Naive thymus-derived CD4-positive, alpha-beta T cell (primary cell): ENCODE data around the gene COX4I2. TPM values are rescaled to one million over a fixed set of nuclear protein-coding genes. Genes with fewer than 3 reads are reported as not detected.

Source experiments
- ATAC-seq: fragments of 150-1000 bp; cut with Tn5 transposase; 2 replicates; pipeline ENCODE4 v1.10.0; 2021; ENCODE audit warnings: mild to moderate bottlenecking, moderate library complexity
- CTCF ChIA-PET: fragments of 350-600 bp; sonication (Branson Sonifier 250); formaldehyde crosslinking; loops from one replicate; lab custom pipeline; 2021; ENCODE audit warnings: antibody characterized with exemption; lab: Charles Lee
- POLR2A ChIA-PET: fragments of 350-600 bp; sonication (Branson Sonifier 250); formaldehyde crosslinking; loops from one replicate; lab custom pipeline; 2021; ENCODE audit warnings: antibody characterized with exemption, inconsistent platforms; lab: Charles Lee
- DNase-seq, 9 donors: peaks; one replicate each; pipeline versions ENCODE4 v3.0.0 to v3.0.0-alpha.2; 2020 to 2022; ENCODE audit warnings: mixed read lengths in 1 of 9
- H3K27ac ChIP-seq: one replicate; pipeline ENCODE4 v1.7.0; 2013; ENCODE audit warnings: mild to moderate bottlenecking, low read depth, low read length, moderate library complexity
- H3K27me3 ChIP-seq, 2 donors: one replicate each; pipeline ENCODE4 v1.7.0; 2013; ENCODE audit warnings: low read length in 2 of 2, mild to moderate bottlenecking in 2 of 2, moderate library complexity in 2 of 2; ENCODE audit not compliant: control insufficient read depth in 2 of 2, insufficient read depth in 2 of 2
- H3K36me3 ChIP-seq, 3 experiments: 1 replicate in 2 of 3; 2 replicates in 1 of 3; pipeline ENCODE4 v1.7.0; 2013; ENCODE audit warnings: low read length in 3 of 3, mild to moderate bottlenecking in 3 of 3, moderate library complexity in 1 of 3; ENCODE audit not compliant: insufficient read depth in 3 of 3, control insufficient read depth in 2 of 3
- H3K4me1 ChIP-seq, 2 donors: one replicate each; pipeline ENCODE4 v1.7.0; 2013; ENCODE audit warnings: low read length in 2 of 2, mild to moderate bottlenecking in 2 of 2, moderate library complexity in 1 of 2; ENCODE audit not compliant: control insufficient read depth in 2 of 2, insufficient read depth in 2 of 2
- H3K4me3 ChIP-seq: 2 replicates; pipeline ENCODE4 v1.7.0; 2013; ENCODE audit warnings: mild to moderate bottlenecking, low read length
- H3K9me3 ChIP-seq, 3 experiments: 1 replicate in 2 of 3; 2 replicates in 1 of 3; pipeline ENCODE4 v1.7.0; 2013; ENCODE audit warnings: low read length in 3 of 3; ENCODE audit not compliant: control insufficient read depth in 2 of 3
- H3K27ac Mint-ChIP-seq, 9 donors: one replicate each; pipeline ENCODE4 v1.8.0; 2020 to 2022; ENCODE audit warnings: mixed read lengths in 9 of 9, mild to moderate bottlenecking in 8 of 9, moderate library complexity in 5 of 9, inconsistent platforms in 2 of 9
- H3K27me3 Mint-ChIP-seq, 5 donors: one replicate each; pipeline ENCODE4 v1.8.0; 2021 to 2022; ENCODE audit warnings: mixed read lengths in 5 of 5, mild to moderate bottlenecking in 1 of 5
- H3K36me3 Mint-ChIP-seq, 5 donors: one replicate each; pipeline ENCODE4 v1.8.0; 2020 to 2022; ENCODE audit warnings: mixed read lengths in 5 of 5, mild to moderate bottlenecking in 3 of 5, inconsistent platforms in 1 of 5
- H3K4me1 Mint-ChIP-seq, 7 donors: one replicate each; pipeline ENCODE4 v1.8.0; 2020 to 2022; ENCODE audit warnings: mixed read lengths in 7 of 7, mild to moderate bottlenecking in 3 of 7, inconsistent platforms in 1 of 7
- H3K4me3 Mint-ChIP-seq, 10 donors: one replicate each; pipeline ENCODE4 v1.8.0; 2020 to 2022; ENCODE audit warnings: mild to moderate bottlenecking in 10 of 10, mixed read lengths in 10 of 10, moderate library complexity in 6 of 10, inconsistent platforms in 2 of 10
- H3K9me3 Mint-ChIP-seq, 11 donors: one replicate each; pipeline ENCODE4 v1.8.0; 2020 to 2022; ENCODE audit warnings: mixed read lengths in 11 of 11, mild to moderate bottlenecking in 4 of 11, inconsistent platforms in 1 of 11, moderate library complexity in 1 of 11
- intact Hi-C, 2 donors: fragments of 100-400 bp; cut with micrococcal nuclease; formaldehyde crosslinking; loops; one replicate each; pipeline ENCODE4 v1.15.1; 2023
- microRNA-seq: library from miRNA; unstranded; fragments of <30 nt; microRNA quantifications from one replicate; pipeline ENCODE4 v1.2.0, GENCODE V29; 2022; ENCODE audit warnings: borderline microRNAs expressed
- polyA plus RNA-seq, 2 donors: library from polyadenylated mRNA; unstranded; fragments of 300-500 nt; fragmentation: Illumina TruSeq; gene quantifications; one replicate each; pipeline ENCODE4 v1.2.3, GENCODE V29; 2021
- total RNA-seq, 6 experiments: library from RNA in 5 of 6; stranded (reverse) in 5 of 6; gene quantifications; 1 replicate in 5 of 6; 2 replicates in 1 of 6; pipeline ENCODE4 v1.2.3 and lab custom pipeline; 2021 to 2026

COX4I2 gene
- total and polyA plus RNA-seq, 7 experiments from 2014 or later: not detected

DNA sequence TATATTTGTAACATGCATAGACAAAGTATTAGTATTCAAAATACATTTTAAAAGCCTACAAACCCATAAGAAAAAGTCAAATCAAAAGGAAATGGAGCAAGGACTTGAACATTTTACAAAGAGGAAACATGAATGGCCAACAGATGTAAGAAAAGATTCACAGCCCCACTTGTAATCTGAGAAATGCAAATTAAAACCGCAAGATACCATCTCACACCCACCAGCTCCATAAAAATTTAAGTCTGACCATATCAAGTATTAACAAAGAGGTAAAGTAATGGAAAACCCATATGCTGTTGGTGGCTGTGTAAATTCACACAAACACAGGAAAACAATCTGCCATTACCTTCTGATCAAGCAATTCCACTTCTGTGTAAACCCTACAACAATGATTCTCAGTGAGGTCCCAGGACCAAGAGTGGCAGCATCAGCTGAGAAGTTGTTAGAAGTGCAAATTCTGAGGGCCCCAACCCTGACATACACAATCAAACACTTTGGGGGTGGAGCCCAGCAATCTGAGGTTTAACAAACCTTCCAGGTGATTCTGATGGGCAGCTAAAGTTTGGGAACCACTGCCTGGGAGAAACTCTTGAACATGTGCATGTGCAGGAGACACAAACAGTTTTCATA is 54.0 kb downstream of the COX4I2 start:
- H3K4me3 Mint-ChIP-seq: peak overlapping the region in 5 of 10 donors; percentile 1 to 36 (median 30)
- POLR2A ChIA-PET: interaction anchor here (0.8 kb wide), 2 partner anchors 19 to 28 kb away, joined by 3 to 5 read pairs; no protein-coding TSS in a partner anchor
- peaks cover 33 to 63% (median 50%) of the 10 kb centered on the region in 7 donors for H3K4me1 Mint-ChIP-seq

GRCh38 chr20:31693402-31693801 is 55.7 kb downstream of the COX4I2 start:
- peaks cover 32 to 55% (median 47%) of the 10 kb centered on the region in 7 donors for H3K4me1 Mint-ChIP-seq
- no peak for ATAC-seq
- intact Hi-C loops: no loop called here
- H3K36me3 Mint-ChIP-seq: peaks cover 0 to 25% (median 25%) of the 10 kb centered on the region in 5 donors
- peaks cover 0 to 12% (median 4%) of the 10 kb centered on the region in 3 experiments for H3K36me3 ChIP-seq
- H3K27me3 ChIP-seq: no peaks in the 10 kb centered on the region
- peaks cover 11 to 15% of the 10 kb centered on the region in 2 donors for H3K4me1 ChIP-seq
- peak overlapping the region in 3 of 9 donors; percentile 47 to 91 (median 81) for H3K27ac Mint-ChIP-seq
- no peaks in the 10 kb centered on the region for H3K9me3 Mint-ChIP-seq
- no peak overlapping the region for H3K4me3 Mint-ChIP-seq
- H3K9me3 ChIP-seq: no peaks in the 10 kb centered on the region
- no peak overlapping the region for H3K4me3 ChIP-seq
- ChIA-PET CTCF (interaction anchor here (0.6 to 1.7 kb wide), 3 partner anchors 8 to 32 kb away, joined by 3 to 5 read pairs (median 4); no protein-coding TSS in a partner anchor), POLR2A (interaction anchor here (0.6 to 1.3 kb wide), 2 partner anchors 9 to 14 kb away, joined by 3 to 4 read pairs; no protein-coding TSS in a partner anchor)
- H3K27me3 Mint-ChIP-seq: no peaks in the 10 kb centered on the region
- H3K27ac ChIP-seq: no peak overlapping the region
- DNase-seq: no peak

More for the DNA sequence above, 54.0 kb downstream of the COX4I2 start:
- H3K4me3 ChIP-seq: no peak overlapping the region
- CTCF ChIA-PET: no interaction called here
- ATAC-seq: no peak
- peaks cover 0 to 33% (median 28%) of the 10 kb centered on the region in 5 donors for H3K36me3 Mint-ChIP-seq
- peak overlapping the region; percentile 34 to 80 (median 66) for H3K27ac Mint-ChIP-seq
- intact Hi-C loops: no loop called here
- H3K27me3 Mint-ChIP-seq: no peaks in the 10 kb centered on the region
- DNase-seq: no peak
- H3K9me3 ChIP-seq: no peaks in the 10 kb centered on the region
- no peaks in the 10 kb centered on the region for H3K9me3 Mint-ChIP-seq
- peak overlapping the region; percentile 7 for H3K27ac ChIP-seq
- peaks cover 0 to 18% (median 4%) of the 10 kb centered on the region in 3 experiments for H3K36me3 ChIP-seq
- peaks cover 13 to 15% of the 10 kb centered on the region in 2 donors for H3K4me1 ChIP-seq
- H3K27me3 ChIP-seq: no peaks in the 10 kb centered on the region

DNA sequence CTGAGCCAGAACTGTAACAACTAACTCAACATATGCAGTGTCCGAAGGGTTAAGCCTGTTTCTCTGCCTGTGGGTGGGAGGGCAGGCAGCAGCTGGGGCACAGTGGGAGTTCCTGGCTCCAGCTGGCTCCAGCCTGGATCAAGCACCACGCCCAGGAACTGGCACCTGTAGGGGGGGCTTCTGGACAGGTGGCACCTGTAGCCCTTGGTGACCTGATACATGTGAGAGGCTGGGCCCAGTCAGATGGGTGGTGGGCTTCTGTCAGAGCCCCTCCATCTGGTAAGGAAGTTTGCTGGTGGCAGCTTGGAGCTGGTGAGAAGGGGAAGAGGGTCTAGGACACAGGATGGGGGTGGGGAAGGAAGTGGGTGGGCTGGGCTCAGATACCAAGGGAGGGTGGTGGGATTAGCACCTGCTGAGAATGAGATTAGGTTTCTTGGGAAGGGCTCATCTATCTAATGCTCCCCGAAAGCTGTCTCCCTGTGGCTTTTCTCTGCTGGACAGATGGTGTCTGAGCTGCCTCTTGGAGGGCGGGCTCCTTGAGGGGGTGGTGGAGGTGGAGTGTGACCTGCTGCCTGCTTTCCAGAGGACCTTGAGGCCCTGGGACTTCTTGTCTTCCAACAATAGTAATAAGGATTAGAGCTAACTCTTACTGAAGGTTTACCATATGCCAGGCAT is 56.4 kb downstream of the COX4I2 start:
- no peaks in the 10 kb centered on the region for H3K9me3 Mint-ChIP-seq
- Histone ChIP-seq H3K4me3 (no peak overlapping the region), H3K36me3 (peaks cover 0 to 12% (median 4%) of the 10 kb centered on the region in 3 experiments), H3K4me1 (peaks cover 14 to 16% of the 10 kb centered on the region in 2 donors), H3K27ac (peak overlapping the region; percentile 1), H3K27me3 (no peaks in the 10 kb centered on the region), H3K9me3 (no peaks in the 10 kb centered on the region)
- H3K36me3 Mint-ChIP-seq: peaks cover 0 to 21% (median 20%) of the 10 kb centered on the region in 5 donors
- H3K27me3 Mint-ChIP-seq: no peaks in the 10 kb centered on the region
- peak overlapping the region in 1 of 10 donors; percentile 24 for H3K4me3 Mint-ChIP-seq
- CTCF ChIA-PET: interaction anchor here (0.7 to 1.7 kb wide), 2 partner anchors 30 to 33 kb away, joined by 3 to 5 read pairs; no protein-coding TSS in a partner anchor
- DNase-seq (no peak), ATAC-seq (no peak)
- H3K4me1 Mint-ChIP-seq: peaks cover 31 to 55% (median 47%) of the 10 kb centered on the region in 7 donors
- H3K27ac Mint-ChIP-seq: peak overlapping the region; percentile 33 to 91 (median 80)
- intact Hi-C loops: loop anchor here in 1 of 2 donors (1.0 kb wide), 1 partner anchor 8 kb away; no protein-coding TSS in a partner anchor
- POLR2A ChIA-PET: interaction anchor here (1.3 kb wide), 1 partner anchor 14 kb away, joined by 4 read pairs; no protein-coding TSS in a partner anchor

Small RNA genes within 50 kb of the gene (microRNA-seq; reads per million reads assigned to microRNA genes)
- not detected for gene MIR3193

Other genes with a start within 250 kb of the COX4I2 start
- not detected for gene DEFB119, start 247.3 kb upstream of the COX4I2 start, total RNA-seq
- not detected for gene DEFB119, start 247.3 kb upstream of the COX4I2 start, polyA plus RNA-seq
- gene DEFB121, start 231.7 kb upstream of the COX4I2 start, total RNA-seq: not detected
- not detected for gene DEFB121, start 231.7 kb upstream of the COX4I2 start, polyA plus RNA-seq
- not detected for gene DEFB123, start 197.3 kb upstream of the COX4I2 start, total RNA-seq
- gene DEFB123, start 197.3 kb upstream of the COX4I2 start, polyA plus RNA-seq: not detected
- gene DEFB124, start 162.8 kb upstream of the COX4I2 start, total RNA-seq: not detected
- gene DEFB124, start 162.8 kb upstream of the COX4I2 start, polyA plus RNA-seq: not detected
- gene REM1, start 162.6 kb upstream of the COX4I2 start, total RNA-seq: not detected
- gene REM1, start 162.6 kb upstream of the COX4I2 start, polyA plus RNA-seq: not detected
- 100 to 1,000 TPM; 102 to 197 (median 133) TPM for gene HM13, start 123.5 kb upstream of the COX4I2 start, total RNA-seq
- gene HM13, start 123.5 kb upstream of the COX4I2 start, polyA plus RNA-seq: 100 to 1,000 TPM; 109 to 140 TPM
- 10 to 100 TPM in 1 of 5 experiments, 1 to 10 TPM in 1, under 1 TPM in 3; 0.41 to 16.9 (median 0.62) TPM for gene ID1, start 32.6 kb upstream of the COX4I2 start, total RNA-seq
- not detected for gene ID1, start 32.6 kb upstream of the COX4I2 start, polyA plus RNA-seq
- gene BCL2L1, start 85.0 kb downstream of the COX4I2 start, total RNA-seq: 100 to 1,000 TPM in 1 of 5 experiments, 10 to 100 TPM in 4; 15.0 to 111 (median 19.4) TPM
- gene BCL2L1, start 85.0 kb downstream of the COX4I2 start, polyA plus RNA-seq: 10 to 100 TPM; 11.5 to 12.7 TPM
- gene TPX2, start 101.4 kb downstream of the COX4I2 start, total RNA-seq: 10 to 100 TPM in 1 of 5 experiments, under 1 TPM in 4; 0.16 to 84.3 (median 0.43) TPM
- gene TPX2, start 101.4 kb downstream of the COX4I2 start, polyA plus RNA-seq: under 1 TPM in 1 of 2 donors, not detected in 1; 0.09 TPM
- gene MYLK2, start 181.4 kb downstream of the COX4I2 start, total RNA-seq: under 1 TPM in 1 of 5 experiments, not detected in 4; 0.58 TPM
- gene MYLK2, start 181.4 kb downstream of the COX4I2 start, polyA plus RNA-seq: not detected
- not detected for gene FOXS1, start 207.7 kb downstream of the COX4I2 start, total RNA-seq
- not detected for gene FOXS1, start 207.7 kb downstream of the COX4I2 start, polyA plus RNA-seq
- not detected for gene DUSP15, start 232.6 kb downstream of the COX4I2 start, total RNA-seq
- not detected for gene DUSP15, start 232.6 kb downstream of the COX4I2 start, polyA plus RNA-seq
- not detected for gene TTLL9, start 232.7 kb downstream of the COX4I2 start, total RNA-seq
- gene TTLL9, start 232.7 kb downstream of the COX4I2 start, polyA plus RNA-seq: not detected